Left lung (tissue), 10 donors: Measurements from ENCODE around the gene PLSCR3. TPM values are rescaled to one million over a fixed set of nuclear protein-coding genes. Genes with fewer than 3 reads are reported as not detected.
A peak's percentile ranks its signal among the peaks of the same experiment; 100 is the strongest.

ENCODE experiments used
- ATAC-seq: fragments of 200-7000 bp; cut with Tn5 transposase; one replicate; pipeline ENCODE4 v1.9.1; 2020; ENCODE audit warnings: moderate library complexity
- DNase-seq, 4 donors: peaks; one replicate each; pipeline ENCODE4 v3.0.0-alpha.2; 2013 to 2020
- H3K27ac ChIP-seq, 2 donors: fragments of 200-600 bp; sonication (generic) in 1 of 2; one replicate each; pipeline versions ENCODE4 v1.5.0 to v1.8.0; 2020 to 2021
- H3K27me3 ChIP-seq, 2 donors: fragments of 200-600 bp; sonication (generic) in 1 of 2; one replicate each; pipeline versions ENCODE4 v1.5.0 to v1.8.0; 2020 to 2021
- H3K36me3 ChIP-seq, 2 donors: fragments of 200-600 bp; sonication (generic) in 1 of 2; one replicate each; pipeline versions ENCODE4 v1.5.0 to v1.8.0; 2020 to 2021
- H3K4me1 ChIP-seq, 2 donors: fragments of 200-600 bp; one replicate each; pipeline ENCODE4 v1.8.0; 2021
- H3K4me3 ChIP-seq, 2 donors: fragments of 200-600 bp; sonication (generic) in 1 of 2; one replicate each; pipeline versions ENCODE4 v1.5.0 to v1.8.0; 2020 to 2021; ENCODE audit warnings: mild to moderate bottlenecking in 1 of 2
- H3K9me3 ChIP-seq, 2 donors: fragments of 200-600 bp; sonication (generic) in 1 of 2; one replicate each; pipeline versions ENCODE4 v1.5.0 to v1.8.0; 2020 to 2021
- CTCF ChIP-seq, 2 donors: fragments of 200-600 bp; sonication (generic) in 1 of 2; IDR thresholded peaks; one replicate each; pipeline versions ENCODE4 v1.5.0 to v1.8.0; 2021; ENCODE audit warnings: antibody characterized with exemption in 2 of 2
- intact Hi-C, 2 donors: fragments of 100-400 bp; cut with DNase I; formaldehyde crosslinking; loops; one replicate each; pipeline versions ENCODE4 v1.11.2 to v1.14.2; 2022
- polyA plus RNA-seq, 6 donors: library from polyadenylated mRNA; unstranded; fragments of 120-200 nt; gene quantifications; one replicate each; pipeline ENCODE4 v1.2.1, GENCODE V29; 2013; ENCODE audit not compliant: insufficient read length in 6 of 6
- total RNA-seq, 2 donors: library from RNA; stranded (reverse); fragmentation: NEBNext Ultra II Directional; extraction: Animal tissue kit (Norgen Biotek cat#: 25700); gene quantifications; one replicate each; pipeline ENCODE4 v1.2.1, GENCODE V29; 2021
- donor health status: DM: no; HTN: yes; CAD: no.
- donor health status: DM: no; HTN: no; CAD: no.

Gene PLSCR3
- total and polyA plus RNA-seq, 8 donors, result 42.0 to 62.5 (median 52.9) TPM

DNA sequence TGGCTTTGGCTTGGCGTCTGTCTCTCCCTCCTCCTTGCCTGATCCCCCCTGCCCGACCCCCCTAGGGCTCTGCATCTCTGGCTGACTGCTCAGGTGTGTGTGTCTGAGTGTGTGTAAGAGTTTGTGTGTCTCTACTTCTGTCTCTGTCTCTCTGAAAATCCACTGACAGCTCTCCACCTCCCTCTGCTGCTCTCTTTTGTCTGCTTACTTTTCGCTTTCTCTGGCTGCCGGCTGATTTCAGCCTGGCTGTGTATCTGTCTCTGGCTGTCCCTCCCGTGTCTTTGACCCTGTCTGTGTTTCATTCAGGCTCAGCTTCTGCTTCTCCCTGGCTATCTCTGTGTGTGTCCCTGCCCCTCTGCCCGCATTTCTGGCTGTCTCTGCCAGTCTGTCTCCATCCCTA is 22.0 kb upstream of the PLSCR3 start:
- DNase-seq, result no peak
- Histone ChIP-seq H3K4me1 (no peaks in the 10 kb centered on the region), H3K27ac (no peak overlapping the region), H3K27me3 (no peaks in the 10 kb centered on the region), H3K4me3 (no peak overlapping the region), H3K9me3 (no peaks in the 10 kb centered on the region), H3K36me3 (peaks cover 0 to 4% of the 10 kb centered on the region in 2 donors)
- TF ChIP-seq CTCF (IDR thresholded peaks at IDR 0.05), result no peak
- no peak for ATAC-seq
- intact Hi-C loops, result no loop called here

DNA sequence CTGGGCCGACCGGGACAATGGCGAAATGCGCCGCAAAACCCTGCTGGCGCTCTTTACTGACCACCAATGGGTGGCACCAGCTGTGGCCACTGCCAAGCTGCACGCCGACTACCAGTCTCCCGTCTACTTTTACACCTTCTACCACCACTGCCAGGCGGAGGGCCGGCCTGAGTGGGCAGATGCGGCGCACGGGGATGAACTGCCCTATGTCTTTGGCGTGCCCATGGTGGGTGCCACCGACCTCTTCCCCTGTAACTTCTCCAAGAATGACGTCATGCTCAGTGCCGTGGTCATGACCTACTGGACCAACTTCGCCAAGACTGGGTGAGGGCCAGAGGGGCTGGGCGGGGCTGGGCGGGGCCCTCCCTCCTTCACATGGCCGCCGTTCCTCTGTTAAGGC is 21.5 kb upstream of the PLSCR3 start:
- no peak for ATAC-seq
- no peak for TF ChIP-seq CTCF (IDR thresholded peaks at IDR 0.05)
- intact Hi-C loops, result no loop called here

GRCh38 chr17:7414837-7415236 is 20.5 kb upstream of the PLSCR3 start:
- H3K4me3 ChIP-seq, result no peak overlapping the region
- no peak for DNase-seq
- no peaks in the 10 kb centered on the region for H3K9me3 ChIP-seq
- H3K27me3 ChIP-seq, result no peaks in the 10 kb centered on the region
- no peak for TF ChIP-seq CTCF (IDR thresholded peaks at IDR 0.05)
- peaks cover 0 to 4% of the 10 kb centered on the region in 2 donors for H3K36me3 ChIP-seq
- no peak overlapping the region for H3K27ac ChIP-seq
- no peak for ATAC-seq
- no peaks in the 10 kb centered on the region for H3K4me1 ChIP-seq
- intact Hi-C loops, result no loop called here

More for the DNA sequence above, 21.5 kb upstream of the PLSCR3 start:
- no peaks in the 10 kb centered on the region for H3K4me1 ChIP-seq
- H3K27ac ChIP-seq, result no peak overlapping the region
- H3K9me3 ChIP-seq, result no peaks in the 10 kb centered on the region
- DNase-seq, result peak in 1 of 4 donors; percentile 78
- H3K36me3 ChIP-seq, result peaks cover 0 to 4% of the 10 kb centered on the region in 2 donors
- H3K4me3 ChIP-seq, result no peak overlapping the region
- no peaks in the 10 kb centered on the region for H3K27me3 ChIP-seq

- intact Hi-C loops, result no loop called here
- no peak for ATAC-seq
- no peak for TF ChIP-seq CTCF (IDR thresholded peaks at IDR 0.05)
- H3K9me3 ChIP-seq, result no peaks in the 10 kb centered on the region
- no peaks in the 10 kb centered on the region for H3K4me1 ChIP-seq
- peaks cover 0 to 5% of the 10 kb centered on the region in 2 donors for H3K27me3 ChIP-seq
- DNase-seq, result no peak
- H3K4me3 ChIP-seq, result no peak overlapping the region
- no peak overlapping the region for H3K27ac ChIP-seq
- H3K36me3 ChIP-seq, result peaks cover 0 to 4% of the 10 kb centered on the region in 2 donors
Observed at GRCh38 chr17:7413346-7413985, 19.1 kb upstream of the PLSCR3 start.

GRCh38 chr17:7411427-7411750 is 17.1 kb upstream of the PLSCR3 start:
- Histone ChIP-seq H3K36me3 (no peaks in the 10 kb centered on the region), H3K9me3 (no peaks in the 10 kb centered on the region), H3K27ac (no peak overlapping the region), H3K4me1 (no peaks in the 10 kb centered on the region), H3K27me3 (peaks cover 0 to 17% of the 10 kb centered on the region in 2 donors), H3K4me3 (no peak overlapping the region)
- DNase-seq (no peak), ATAC-seq (no peak)
- TF ChIP-seq CTCF (IDR thresholded peaks at IDR 0.05), result no peak
- intact Hi-C loops, result no loop called here
